Body of pancreas (tissue), 4 donors: ENCODE measurements around the gene MOGAT1. TPM values are rescaled to one million over a fixed set of nuclear protein-coding genes. Genes with fewer than 3 reads are reported as not detected.

Experiments used
- ATAC-seq: fragments of 150-250 bp; one replicate; pipeline ENCODE4 v1.9.1; 2016
- DNase-seq, 4 donors: peaks; one replicate each; pipeline ENCODE4 v3.0.0-alpha.2; 2019
- H3K27ac ChIP-seq, 4 donors: fragments of 200-600 bp; sonication (generic); 1 replicate in 3 of 4; 2 replicates in 1 of 4; pipeline versions ENCODE4 v1.5.1 to v1.6.1; 2016 to 2019; ENCODE audit warnings: mild to moderate bottlenecking in 1 of 4, mixed read lengths in 1 of 4, moderate library complexity in 1 of 4
- H3K27me3 ChIP-seq, 2 donors: fragments of 200-600 bp; sonication (generic); one replicate each; pipeline ENCODE4 v1.6.0; 2016; ENCODE audit warnings: mild to moderate bottlenecking in 1 of 2
- H3K36me3 ChIP-seq, 2 donors: fragments of 200-600 bp; sonication (generic); replicated peaks in 1 of 2; 2 replicates each; pipeline ENCODE4 v1.5.1; 2016; ENCODE audit warnings: low read depth in 2 of 2; ENCODE audit not compliant: insufficient read depth in 1 of 2
- H3K4me1 ChIP-seq: fragments of 200-600 bp; sonication (generic); one replicate; pipeline ENCODE4 v1.6.0; 2016
- H3K4me3 ChIP-seq, 2 donors: fragments of 200-600 bp; sonication (generic); 1 replicate in 1 of 2; 2 replicates in 1 of 2; pipeline ENCODE4 v1.5.1; 2016 to 2019
- H3K9me3 ChIP-seq, 3 donors: fragments of 200-600 bp; sonication (generic); 1 replicate in 2 of 3; 2 replicates in 1 of 3; pipeline ENCODE4 v1.5.1; 2016
- CTCF ChIP-seq, 7 experiments: fragments of 450-650 bp in 4 of 7; fragments of 200-600 bp in 3 of 7; sonication (generic) in 3 of 7; IDR thresholded peaks; one replicate each; pipeline ENCODE4 v1.5.1; 2016 to 2019; ENCODE audit warnings: antibody characterized with exemption in 7 of 7
- POLR2A ChIP-seq, 3 donors: fragments of 450-650 bp; IDR thresholded peaks; one replicate each; pipeline ENCODE4 v1.6.1; 2016; ENCODE audit warnings: antibody characterized with exemption in 3 of 3, mild to moderate bottlenecking in 2 of 3
- WGBS, 2 donors: methylation state at CpG; one replicate each; pipeline ENCODE4 v1.1.5; 2017; 5-methylcytosine and 5-hydroxymethylcytosine counted together
- intact Hi-C: fragments of 100-400 bp; cut with DNase I; formaldehyde crosslinking; loops from one replicate; pipeline ENCODE4 v1.15.1; 2023
- total RNA-seq, 2 donors: library from RNA; depleted of rRNA; stranded (reverse); fragments of >200 nt; gene quantifications; one replicate each; pipeline ENCODE4 v1.1.0, GENCODE V29; 2016

The MOGAT1 gene
- total RNA-seq, 2 donors from 2014 or later, result 1.8 TPM; not detected in 1

GRCh38 chr2:222709191-222709891 is 37.9 kb downstream of the MOGAT1 start:
- DNase-seq (peak in 3 of 4 donors; percentile 24 to 63 (median 30)), ATAC-seq (peak; percentile 63)
- WGBS, 2 donors, result 67 to 72% methylated on average over 16 of the region's 16 CpGs
- H3K27ac ChIP-seq, result peak overlapping the region in 1 of 4 donors; percentile 21
- H3K4me3 ChIP-seq, result no peak overlapping the region
- H3K36me3 ChIP-seq, result no peaks in the 10 kb centered on the region
- H3K4me1 ChIP-seq, result peaks cover 12% of the 10 kb centered on the region
- no peak for TF ChIP-seq POLR2A (IDR thresholded peaks at IDR 0.05)
- TF ChIP-seq CTCF (IDR thresholded peaks at IDR 0.05), result no peak
- no peaks in the 10 kb centered on the region for H3K9me3 ChIP-seq
- H3K27me3 ChIP-seq, result no peaks in the 10 kb centered on the region
- intact Hi-C loops, result loop anchor here (5.0 kb wide), 1 partner anchor 198 kb away; no protein-coding TSS in a partner anchor

GRCh38 chr2:222710736-222711135 is 39.3 kb downstream of the MOGAT1 start:
- H3K27ac ChIP-seq, result no peak overlapping the region
- DNase-seq (no peak), ATAC-seq (no peak)
- TF ChIP-seq POLR2A (IDR thresholded peaks at IDR 0.05), result no peak
- no peak for TF ChIP-seq CTCF (IDR thresholded peaks at IDR 0.05)
- no peaks in the 10 kb centered on the region for H3K36me3 ChIP-seq
- WGBS, 2 donors, result 88 to 90% methylated on average over 3 of the region's 3 CpGs
- no peak overlapping the region for H3K4me3 ChIP-seq
- no peaks in the 10 kb centered on the region for H3K9me3 ChIP-seq
- H3K4me1 ChIP-seq, result peaks cover 19% of the 10 kb centered on the region
- intact Hi-C loops, result loop anchor here (10.0 kb wide), 1 partner anchor 174 kb away; no protein-coding TSS in a partner anchor
- H3K27me3 ChIP-seq, result no peaks in the 10 kb centered on the region

GRCh38 chr2:222711315-222711940 is 40.0 kb downstream of the MOGAT1 start:
- 75 to 76% methylated on average over 10 of the region's 10 CpGs for whole genome bisulfite sequencing, 2 donors
- DNase-seq (no peak), ATAC-seq (no peak)
- Histone ChIP-seq H3K9me3 (no peaks in the 10 kb centered on the region), H3K4me3 (no peak overlapping the region), H3K27ac (no peak overlapping the region), H3K4me1 (peaks cover 19% of the 10 kb centered on the region), H3K36me3 (no peaks in the 10 kb centered on the region), H3K27me3 (no peaks in the 10 kb centered on the region)
- no peak for TF ChIP-seq CTCF (IDR thresholded peaks at IDR 0.05)
- no peak for TF ChIP-seq POLR2A (IDR thresholded peaks at IDR 0.05)
- intact Hi-C loops, result loop anchor here (10.0 kb wide), 1 partner anchor 173 kb away; no protein-coding TSS in a partner anchor

GRCh38 chr2:222713002-222713401 is 41.5 kb downstream of the MOGAT1 start:
- Histone ChIP-seq H3K4me3 (no peak overlapping the region), H3K27me3 (no peaks in the 10 kb centered on the region), H3K36me3 (no peaks in the 10 kb centered on the region), H3K4me1 (peaks cover 16% of the 10 kb centered on the region), H3K9me3 (no peaks in the 10 kb centered on the region), H3K27ac (no peak overlapping the region)
- no peak for DNase-seq
- TF ChIP-seq POLR2A (IDR thresholded peaks at IDR 0.05), result no peak
- TF ChIP-seq CTCF (IDR thresholded peaks at IDR 0.05), result no peak
- 51 to 59% methylated on average over 3 of the region's 3 CpGs for WGBS, 2 donors
- ATAC-seq, result no peak
- intact Hi-C loops, result loop anchor here (10.0 kb wide), 1 partner anchor 172 kb away; no protein-coding TSS in a partner anchor
